B cell (primary cell): ENCODE measurements around the gene CREB3L4. TPM values are rescaled to one million over a fixed set of nuclear protein-coding genes. Genes with fewer than 3 reads are reported as not detected.

ENCODE experiments used
- ATAC-seq: fragments of 200-7000 bp; cut with Tn5 transposase; one replicate; pipeline ENCODE4 v1.10.0; 2021; ENCODE audit warnings: low read depth, mild to moderate bottlenecking, moderate number of reproducible peaks, moderate library complexity
- CTCF ChIA-PET: fragments of 350-600 bp; sonication (Branson Sonifier 250); formaldehyde crosslinking; loops from one replicate; lab custom pipeline; 2021; ENCODE audit warnings: antibody characterized with exemption, inconsistent platforms; lab: Charles Lee
- POLR2A ChIA-PET: fragments of 350-600 bp; sonication (Branson Sonifier 250); formaldehyde crosslinking; loops from one replicate; lab custom pipeline; 2021; ENCODE audit warnings: antibody characterized with exemption; lab: Charles Lee
- DNase-seq: peaks from one replicate; pipeline ENCODE4 v3.0.0; 2013
- H2AFZ ChIP-seq: 2 replicates; pipeline ENCODE4 v1.6.1; 2012; ENCODE audit warnings: mild to moderate bottlenecking, low read depth, low read length; ENCODE audit not compliant: insufficient read depth, poor library complexity, severe bottlenecking
- H3K27ac ChIP-seq, 2 donors: 1 replicate in 1 of 2; 2 replicates in 1 of 2; pipeline ENCODE4 v1.5.1; 2012 to 2013; ENCODE audit warnings: low read length in 2 of 2, mild to moderate bottlenecking in 2 of 2, moderate library complexity in 1 of 2
- H3K27me3 ChIP-seq, 4 experiments: fragments of 200-600 bp in 1 of 4; sonication (generic) in 1 of 4; replicated peaks in 1 of 4; 1 replicate in 2 of 4; 2 replicates in 2 of 4; pipeline versions ENCODE4 v1.6.1 to v1.7.0; 2013 to 2016; ENCODE audit warnings: low read length in 3 of 4, mild to moderate bottlenecking in 2 of 4, mixed read lengths in 1 of 4, moderate library complexity in 1 of 4; ENCODE audit not compliant: insufficient read depth in 4 of 4, control insufficient read depth in 3 of 4; ENCODE audit errors: control extremely low read depth in 1 of 4
- H3K36me3 ChIP-seq, 2 experiments: replicated peaks in 1 of 2; 1 replicate in 1 of 2; 2 replicates in 1 of 2; pipeline versions ENCODE4 v1.6.1 to v1.7.1; 2013; ENCODE audit warnings: low read length in 1 of 2; ENCODE audit not compliant: insufficient read depth in 2 of 2, control insufficient read depth in 1 of 2; ENCODE audit errors: control extremely low read depth in 1 of 2, extremely low read depth in 1 of 2
- H3K4me1 ChIP-seq, 2 donors: fragments of 200-600 bp in 1 of 2; sonication (generic) in 1 of 2; 1 replicate in 1 of 2; 2 replicates in 1 of 2; pipeline versions ENCODE4 v1.5.1 to v1.6.1; 2013 to 2017; ENCODE audit warnings: low read length in 2 of 2; ENCODE audit not compliant: control insufficient read depth in 2 of 2, insufficient read depth in 2 of 2
- H3K4me2 ChIP-seq: replicated peaks from 2 replicates; pipeline ENCODE3; 2012; ENCODE audit warnings: mild to moderate bottlenecking, low read depth, low read length; ENCODE audit not compliant: poor library complexity, severe bottlenecking
- H3K4me3 ChIP-seq, 5 experiments: fragments of 200-600 bp in 1 of 5; sonication (generic) in 1 of 5; 1 replicate in 3 of 5; 2 replicates in 2 of 5; pipeline versions ENCODE4 v1.5.1 to v1.7.0; 2011 to 2016; ENCODE audit warnings: low read length in 4 of 5, mild to moderate bottlenecking in 4 of 5, low read depth in 2 of 5, control low read depth in 1 of 5, moderate library complexity in 1 of 5; ENCODE audit not compliant: insufficient read depth in 1 of 5; ENCODE audit errors: control extremely low read depth in 1 of 5, extremely low read depth in 1 of 5
- H3K79me2 ChIP-seq: fragments of 200-600 bp; sonication (generic); one replicate; pipeline ENCODE4 v1.6.0; 2016; ENCODE audit warnings: low read length; ENCODE audit not compliant: control insufficient read depth, insufficient read depth
- H3K9ac ChIP-seq: fragments of 200-600 bp; sonication (generic); 2 replicates; pipeline ENCODE4 v1.6.1; 2017; ENCODE audit warnings: mild to moderate bottlenecking, low read length, moderate library complexity
- H3K9me3 ChIP-seq, 3 donors: one replicate each; pipeline versions ENCODE4 v1.6.1 to v1.7.1; 2013; ENCODE audit warnings: low read length in 2 of 3; ENCODE audit not compliant: control insufficient read depth in 2 of 3, insufficient read depth in 1 of 3; ENCODE audit errors: control extremely low read depth in 1 of 3
- H4K20me1 ChIP-seq: 2 replicates; pipeline ENCODE4 v1.6.0; 2012; ENCODE audit warnings: mild to moderate bottlenecking, low read length; ENCODE audit not compliant: insufficient read depth, control insufficient read depth, poor library complexity, severe bottlenecking
- H3K27ac Mint-ChIP-seq: one replicate; pipeline ENCODE4 v1.8.0; 2021; ENCODE audit warnings: mixed read lengths
- H3K27me3 Mint-ChIP-seq: one replicate; pipeline ENCODE4 v1.8.0; 2021; ENCODE audit warnings: mixed read lengths
- H3K4me1 Mint-ChIP-seq: one replicate; pipeline ENCODE4 v1.8.0; 2021; ENCODE audit warnings: mixed read lengths
- H3K4me3 Mint-ChIP-seq: one replicate; pipeline ENCODE4 v1.8.0; 2021; ENCODE audit warnings: mixed read lengths
- H3K9me3 Mint-ChIP-seq: one replicate; pipeline ENCODE4 v1.8.0; 2022; ENCODE audit warnings: mixed read lengths; ENCODE audit not compliant: insufficient read depth
- CTCF ChIP-seq: fragments of 200-600 bp; IDR thresholded peaks from one replicate; pipeline ENCODE4 v1.8.0; 2022; ENCODE audit warnings: antibody characterized with exemption, mild to moderate bottlenecking
- EZH2 ChIP-seq: IDR thresholded peaks from 2 replicates; pipeline ENCODE4 v1.6.1; 2012; ENCODE audit warnings: borderline replicate concordance, low read depth, mild to moderate bottlenecking, moderate library complexity, low read length; ENCODE audit not compliant: insufficient read depth, poor library complexity, severe bottlenecking
- WGBS: methylation state at CpG from one replicate; pipeline ENCODE4 v1.1.5; 2013; ENCODE audit warnings: missing lambda C conversion rate; ENCODE audit not compliant: insufficient coverage; 5-methylcytosine and 5-hydroxymethylcytosine counted together
- intact Hi-C: fragments of 100-400 bp; cut with micrococcal nuclease; formaldehyde crosslinking; loops from one replicate; pipeline ENCODE4 v1.10.0; 2022
- polyA plus RNA-seq: library from polyadenylated mRNA; depleted of rRNA; stranded (reverse); fragments of >200 nt; gene quantifications from 2 replicates; pipeline ENCODE4 v1.2.3, GENCODE V29; 2012
- total RNA-seq, 2 donors: library from RNA; stranded (reverse); fragments of 120-200 nt in 1 of 2; gene quantifications; 1 replicate in 1 of 2; 2 replicates in 1 of 2; pipeline versions ENCODE4 v1.2.3 to v1.2.4, GENCODE V29; 2013 to 2022

The CREB3L4 gene
- total and polyA plus RNA-seq, 2 donors (not counting 1 experiment from before 2014, with no cell fraction given) = 21.8 to 28.1 TPM

- Histone ChIP-seq H3K4me3 (peak overlapping the region; percentile 54 to 95 (median 85)), H3K4me2 (peak overlapping the region; percentile 89), H3K79me2 (peaks cover 56% of the 10 kb centered on the region), H3K27me3 (no peaks in the 10 kb centered on the region), H3K27ac (peak overlapping the region; percentile 91 to 98), H3K36me3 (peaks cover 13 to 60% of the 10 kb centered on the region in 2 experiments), H4K20me1 (peaks cover 56% of the 10 kb centered on the region), H3K9me3 (no peaks in the 10 kb centered on the region), H3K9ac (peak overlapping the region; percentile 89), H3K4me1 (peaks cover 34 to 54% of the 10 kb centered on the region in 2 donors), H2AFZ (peak overlapping the region; percentile 53)
- 0% methylated on average over 12 of the region's 12 CpGs for WGBS
- H3K4me3 Mint-ChIP-seq = peak overlapping the region; percentile 94
- H3K27me3 Mint-ChIP-seq = no peaks in the 10 kb centered on the region
- CTCF ChIA-PET = interaction anchor here (0.7 to 5.9 kb wide), 19 partner anchors 11 to 163 kb away, joined by 3 to 65 read pairs (median 6); partner anchors contain the start of genes CREB3L4, CRTC2, GATAD2B and JTB
- peak overlapping the region; percentile 96 for H3K27ac Mint-ChIP-seq
- no peak for TF ChIP-seq CTCF
- TF ChIP-seq EZH2 = no peak
- POLR2A ChIA-PET = interaction anchor here (0.5 to 4.4 kb wide), 15 partner anchors 15 to 410 kb away, joined by 3 to 124 read pairs (median 8); partner anchors contain the start of genes CHTOP, CREB3L4, CRTC2 and GATAD2B
- peak; percentile 44 for ATAC-seq
- peak; percentile 92 for DNase-seq
- H3K9me3 Mint-ChIP-seq = no peaks in the 10 kb centered on the region
- intact Hi-C loops = loop anchor here (1.0 to 5.0 kb wide), 3 partner anchors 22 to 218 kb away; partner anchors contain the start of gene INTS3
- H3K4me1 Mint-ChIP-seq = peaks cover 54% of the 10 kb centered on the region
Measured at GRCh38 chr1:153945131-153945794, 22.4 kb upstream of the CREB3L4 start.
